ENCODE data around the gene CGB3. TPM values are rescaled to one million over a fixed set of nuclear protein-coding genes. Genes with fewer than 3 reads are reported as not detected.

Gene CGB3
- total RNA-seq, 2 experiments from 2014 or later, result not detected

DNA sequence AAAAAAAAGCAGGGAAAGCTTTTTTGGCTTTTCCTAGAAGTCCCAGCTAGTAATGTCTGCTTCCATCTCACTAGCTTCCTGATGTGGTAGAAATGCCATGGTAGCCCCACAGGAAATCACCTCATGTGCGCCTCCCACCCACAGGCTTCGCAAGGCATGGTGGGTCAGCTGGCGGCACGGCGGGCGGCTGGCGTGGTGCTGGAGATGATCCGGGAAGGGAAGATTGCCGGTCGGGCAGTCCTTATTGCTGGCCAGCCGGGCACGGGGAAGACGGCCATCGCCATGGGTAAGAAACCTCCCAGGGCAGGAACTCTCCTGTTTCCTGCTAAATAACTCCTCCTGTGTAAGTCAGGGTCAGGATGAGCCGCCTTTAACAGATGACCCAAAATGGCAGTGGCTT, 20.0 kb downstream of the CGB3 start:
- Mint-ChIP-seq H3K36me3 (ENCODE audit: low read depth) (peaks cover 30% of the 10 kb centered on the region), H3K4me1 (peaks cover 7% of the 10 kb centered on the region), H3K4me3 (no peak overlapping the region), H3K27me3 (no peaks in the 10 kb centered on the region), H3K27ac (no peak overlapping the region), H3K9me3 (no peaks in the 10 kb centered on the region)
- CTCF ChIA-PET, result interaction anchor here (0.5 to 1.2 kb wide), 2 partner anchors 11 to 789 kb away, joined by 3 to 6 read pairs; partner anchors contain the start of genes GYS1 and RUVBL2
- POLR2A ChIA-PET, result interaction anchor here (1.3 kb wide), 1 partner anchor 11 kb away, joined by 6 read pairs; the partner anchor contains the start of genes GYS1 and RUVBL2
- DNase-seq, result no peak

- ChIA-PET CTCF (interaction anchor here (0.5 to 6.7 kb wide), 26 partner anchors 10 to 676 kb away, joined by 3 to 52 read pairs (median 4); partner anchors contain the start of genes BAX, CGB2 and LHB), POLR2A (interaction anchor here (0.8 kb wide), 1 partner anchor 98 kb away, joined by 3 read pairs; no protein-coding TSS in a partner anchor)
- peak overlapping the region; percentile 19 for H3K27ac Mint-ChIP-seq
- H3K4me1 Mint-ChIP-seq, result peaks cover 29% of the 10 kb centered on the region
- H3K9me3 Mint-ChIP-seq, result no peaks in the 10 kb centered on the region
- no peaks in the 10 kb centered on the region for H3K27me3 Mint-ChIP-seq
- peaks cover 27% of the 10 kb centered on the region for H3K36me3 Mint-ChIP-seq (ENCODE audit: low read depth)
- no peak overlapping the region for H3K4me3 Mint-ChIP-seq
- DNase-seq, result peak; percentile 80
Measured at GRCh38 chr19:48999481-49000325, 24.4 kb downstream of the CGB3 start.

- Mint-ChIP-seq H3K27ac (peak overlapping the region; percentile 4), H3K27me3 (no peaks in the 10 kb centered on the region), H3K36me3 (ENCODE audit: low read depth) (peaks cover 22% of the 10 kb centered on the region), H3K9me3 (no peaks in the 10 kb centered on the region), H3K4me1 (peaks cover 37% of the 10 kb centered on the region), H3K4me3 (no peak overlapping the region)
- peak; percentile 71 for DNase-seq
- ChIA-PET POLR2A (no interaction called here), CTCF (interaction anchor here (0.6 to 6.7 kb wide), 12 partner anchors 11 to 409 kb away, joined by 3 to 52 read pairs (median 4); partner anchors contain the start of gene LHB)
Measured at GRCh38 chr19:48997972-48998371, 26.2 kb downstream of the CGB3 start.

- Mint-ChIP-seq H3K36me3 (ENCODE audit: low read depth) (peaks cover 27% of the 10 kb centered on the region), H3K9me3 (no peaks in the 10 kb centered on the region), H3K4me3 (peak overlapping the region; percentile 98), H3K4me1 (peaks cover 51% of the 10 kb centered on the region), H3K27ac (peak overlapping the region; percentile 95), H3K27me3 (no peaks in the 10 kb centered on the region)
- CTCF ChIA-PET, result interaction anchor here (0.6 to 3.4 kb wide), 49 partner anchors 8 to 646 kb away, joined by 3 to 103 read pairs (median 5); partner anchors contain the start of genes ALDH16A1, BAX, BCAT2 and FTL
- DNase-seq, result no peak
- POLR2A ChIA-PET, result interaction anchor here (0.6 to 2.7 kb wide), 23 partner anchors 10 to 650 kb away, joined by 3 to 16 read pairs (median 4); partner anchors contain the start of genes ALDH16A1, BAX, FTL and NUCB1
Measured at GRCh38 chr19:48994035-48994386, 30.1 kb downstream of the CGB3 start.

DNA sequence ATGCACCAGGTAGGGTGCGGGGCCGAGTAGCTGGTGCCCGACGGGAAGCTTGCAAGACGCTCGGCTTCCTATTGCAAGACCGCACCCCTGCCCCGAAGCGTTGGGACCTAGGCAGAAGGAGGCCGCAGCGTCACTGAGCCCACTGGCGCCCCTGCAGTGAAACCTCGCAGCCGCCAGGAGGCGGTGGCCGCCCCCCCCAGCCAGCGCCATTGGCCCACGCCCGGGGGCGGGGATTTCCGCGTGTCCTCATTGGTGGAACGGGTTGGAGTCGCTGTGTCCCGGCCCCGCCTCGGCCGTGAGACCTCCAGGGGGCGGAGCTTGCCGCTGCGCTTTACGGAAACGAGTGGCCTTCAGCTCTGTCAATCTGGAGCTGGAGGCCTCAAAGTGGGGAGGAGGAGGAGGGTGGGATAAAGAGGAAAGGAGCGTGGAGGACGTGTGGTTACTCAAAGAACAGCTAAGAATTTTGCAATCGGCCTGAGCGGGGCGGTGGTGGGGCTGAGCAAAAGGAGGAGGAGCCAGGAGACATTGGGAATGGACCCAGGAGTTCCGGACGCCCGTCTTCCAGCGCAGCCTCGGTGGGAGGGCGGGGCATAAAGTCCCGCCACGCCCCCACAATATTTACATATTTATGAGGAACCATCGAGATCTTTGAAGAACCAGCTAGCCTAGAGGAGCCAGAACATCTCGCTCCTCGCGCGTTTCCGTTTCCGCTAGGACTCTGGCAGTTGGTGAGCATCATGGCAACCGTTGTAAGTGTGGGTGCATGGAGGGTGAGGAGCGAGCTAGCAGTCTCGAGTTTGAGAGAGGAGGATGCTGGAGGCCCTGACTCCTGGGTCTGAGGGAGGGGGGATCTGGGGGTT, 30.7 kb downstream of the CGB3 start, which contains the start of the genes GYS1 and RUVBL2:
TSS of gene GYS1 (minus strand) at position 135 of the 860 bp plus-strand sequence. CDS start 197 bp downstream, outside the sequence.
TSS of gene RUVBL2 (plus strand) at position 713 of the 860 bp plus-strand sequence. CDS start at position 738, 25 bp downstream.
- POLR2A ChIA-PET, result interaction anchor here (0.6 to 2.7 kb wide), 28 partner anchors 9 to 650 kb away, joined by 3 to 16 read pairs (median 4); partner anchors contain the start of genes ALDH16A1, BAX, DHDH and FTL
- DNase-seq, result peak; percentile 99
- Mint-ChIP-seq H3K4me1 (peaks cover 51% of the 10 kb centered on the region), H3K4me3 (peak within 1 kb of the TSS; percentile 98), H3K27ac (peak within 1 kb of the TSS; percentile 95), H3K27me3 (no peaks in the 10 kb centered on the region), H3K9me3 (no peaks in the 10 kb centered on the region), H3K36me3 (ENCODE audit: low read depth) (peaks cover 31% of the 10 kb centered on the region)
- CTCF ChIA-PET, result interaction anchor here (0.6 to 3.4 kb wide), 83 partner anchors 9 to 685 kb away, joined by 3 to 103 read pairs (median 4); partner anchors contain the start of genes ALDH16A1, BAX, BCAT2 and CA11

DNA sequence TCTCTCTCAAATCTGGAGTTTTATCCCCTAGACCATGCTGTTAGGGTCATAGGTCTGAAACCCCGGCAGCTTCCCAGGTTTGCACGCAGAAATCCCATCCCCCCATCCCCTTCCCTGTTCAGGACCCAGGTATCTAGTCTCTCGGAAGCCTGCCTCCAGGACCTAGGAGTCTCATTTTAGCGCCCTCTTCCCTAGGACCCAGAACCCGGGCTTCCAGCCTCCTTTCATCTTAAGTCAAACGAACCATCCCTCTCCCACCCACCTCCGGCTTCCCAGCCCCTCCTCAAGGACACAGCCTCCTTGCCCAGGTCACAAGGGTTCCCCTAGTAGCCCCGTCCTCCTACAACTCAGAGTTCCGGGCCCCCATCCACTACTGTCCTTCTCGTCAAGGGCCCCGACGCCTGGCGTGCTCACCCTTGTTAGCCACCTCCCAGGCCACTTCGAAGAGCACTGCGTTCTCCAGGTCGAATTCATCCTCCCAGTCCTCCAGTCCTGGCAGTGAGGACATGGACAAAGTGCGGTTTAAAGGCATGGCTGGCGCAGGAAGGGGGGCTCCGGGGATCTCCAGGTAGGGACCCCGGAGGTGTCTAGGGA, 31.5 kb downstream of the CGB3 start:
- peaks cover 49% of the 10 kb centered on the region for H3K4me1 Mint-ChIP-seq
- H3K9me3 Mint-ChIP-seq, result no peaks in the 10 kb centered on the region
- CTCF ChIA-PET, result interaction anchor here (0.8 to 3.4 kb wide), 46 partner anchors 9 to 629 kb away, joined by 3 to 103 read pairs (median 5); partner anchors contain the start of genes BAX, CA11, CGB7 and DHDH
- POLR2A ChIA-PET, result interaction anchor here (0.8 to 2.7 kb wide), 21 partner anchors 9 to 649 kb away, joined by 3 to 16 read pairs (median 5); partner anchors contain the start of genes ALDH16A1, BAX, DHDH and FTL
- DNase-seq, result no peak
- no peaks in the 10 kb centered on the region for H3K27me3 Mint-ChIP-seq
- H3K4me3 Mint-ChIP-seq, result peak overlapping the region; percentile 98
- H3K27ac Mint-ChIP-seq, result peak overlapping the region; percentile 95
- H3K36me3 Mint-ChIP-seq (ENCODE audit: low read depth), result peaks cover 36% of the 10 kb centered on the region

DNA sequence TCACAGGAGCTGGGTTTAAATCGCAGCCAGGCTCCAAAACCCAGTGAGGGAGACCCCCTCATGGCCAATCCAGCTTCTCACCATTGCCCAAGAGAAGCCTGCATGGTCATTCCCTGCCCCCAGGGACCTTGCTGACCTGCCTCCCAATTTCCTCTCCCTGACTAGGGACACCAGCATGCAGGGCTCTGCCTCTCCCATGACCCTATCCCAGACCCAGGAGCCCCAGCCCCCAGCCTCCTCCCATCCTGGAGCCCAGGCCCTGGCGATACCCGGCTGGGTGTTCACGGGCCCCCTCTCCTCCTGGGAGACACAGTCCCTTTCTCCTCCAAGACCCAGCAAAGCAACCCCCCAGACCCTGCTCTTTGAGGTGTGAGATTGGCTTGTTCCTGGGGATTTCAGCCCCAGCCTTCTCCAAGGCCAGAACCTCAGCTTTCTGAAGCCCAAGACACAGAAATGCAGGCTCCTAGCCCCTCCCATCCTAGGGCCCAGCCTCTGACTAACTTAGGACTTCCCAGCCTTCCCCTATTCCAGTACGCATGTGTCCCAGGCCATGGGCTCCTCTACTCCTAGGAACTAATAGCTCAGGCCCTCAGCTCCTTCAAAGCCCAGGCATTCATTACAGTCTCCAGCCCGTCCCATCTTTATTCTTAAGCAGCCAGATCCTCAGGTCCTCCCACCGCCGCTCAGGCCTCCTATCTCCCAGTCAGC, 32.1 kb downstream of the CGB3 start:
- H3K27ac Mint-ChIP-seq, result peak overlapping the region; percentile 95
- ChIA-PET CTCF (interaction anchor here (1.0 to 3.4 kb wide), 12 partner anchors 9 to 209 kb away, joined by 3 to 103 read pairs (median 16); partner anchors contain the start of genes BAX, CGB7, LHB and NUCB1), POLR2A (interaction anchor here (0.9 to 2.7 kb wide), 10 partner anchors 12 to 120 kb away, joined by 3 to 16 read pairs (median 7); partner anchors contain the start of genes BAX, FTL and PPP1R15A)
- peak overlapping the region; percentile 98 for H3K4me3 Mint-ChIP-seq
- no peaks in the 10 kb centered on the region for H3K27me3 Mint-ChIP-seq
- H3K36me3 Mint-ChIP-seq (ENCODE audit: low read depth), result peaks cover 40% of the 10 kb centered on the region
- peaks cover 46% of the 10 kb centered on the region for H3K4me1 Mint-ChIP-seq
- no peaks in the 10 kb centered on the region for H3K9me3 Mint-ChIP-seq
- no peak for DNase-seq

DNA sequence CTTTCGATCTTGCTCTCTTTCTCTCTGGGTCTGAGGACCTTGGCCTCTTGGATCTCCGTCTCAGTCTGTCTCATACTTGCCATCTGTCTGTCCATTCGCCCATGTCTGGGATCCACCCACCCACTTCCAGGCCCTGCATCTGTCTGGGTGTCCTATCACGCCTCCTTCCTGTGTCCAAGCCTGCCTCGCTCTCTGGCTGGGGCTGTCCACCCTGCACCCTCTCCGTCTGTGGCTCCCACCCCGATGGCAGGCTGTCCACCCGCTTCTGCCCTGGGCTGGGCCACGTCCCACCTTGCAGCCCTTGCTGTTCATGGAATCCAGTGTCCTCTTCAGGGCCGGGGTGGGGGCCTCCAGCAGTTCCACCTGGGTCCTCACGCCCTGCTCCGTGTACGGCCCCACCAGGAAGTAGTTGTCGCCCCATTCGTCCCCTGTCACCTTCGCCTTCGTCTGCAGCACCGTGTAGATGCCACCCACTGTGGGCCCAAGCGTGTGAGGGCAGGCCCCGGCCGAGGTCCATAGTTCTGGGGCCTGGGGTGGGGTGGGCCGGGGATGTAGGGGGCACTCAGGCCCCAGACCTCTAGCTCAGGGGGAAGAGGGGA, 33.0 kb downstream of the CGB3 start:
- ChIA-PET POLR2A (interaction anchor here (1.3 to 1.4 kb wide), 2 partner anchors 12 to 29 kb away, joined by 3 read pairs; no protein-coding TSS in a partner anchor), CTCF (interaction anchor here (3.4 kb wide), 1 partner anchor 16 kb away, joined by 103 read pairs; no protein-coding TSS in a partner anchor)
- Mint-ChIP-seq H3K27me3 (no peaks in the 10 kb centered on the region), H3K27ac (no peak overlapping the region), H3K36me3 (ENCODE audit: low read depth) (peaks cover 39% of the 10 kb centered on the region), H3K9me3 (no peaks in the 10 kb centered on the region), H3K4me3 (no peak overlapping the region), H3K4me1 (peaks cover 43% of the 10 kb centered on the region)
- DNase-seq, result no peak

GRCh38 chr19:48990400-48990799, 33.7 kb downstream of the CGB3 start:
- CTCF ChIA-PET, result no interaction called here

DNA sequence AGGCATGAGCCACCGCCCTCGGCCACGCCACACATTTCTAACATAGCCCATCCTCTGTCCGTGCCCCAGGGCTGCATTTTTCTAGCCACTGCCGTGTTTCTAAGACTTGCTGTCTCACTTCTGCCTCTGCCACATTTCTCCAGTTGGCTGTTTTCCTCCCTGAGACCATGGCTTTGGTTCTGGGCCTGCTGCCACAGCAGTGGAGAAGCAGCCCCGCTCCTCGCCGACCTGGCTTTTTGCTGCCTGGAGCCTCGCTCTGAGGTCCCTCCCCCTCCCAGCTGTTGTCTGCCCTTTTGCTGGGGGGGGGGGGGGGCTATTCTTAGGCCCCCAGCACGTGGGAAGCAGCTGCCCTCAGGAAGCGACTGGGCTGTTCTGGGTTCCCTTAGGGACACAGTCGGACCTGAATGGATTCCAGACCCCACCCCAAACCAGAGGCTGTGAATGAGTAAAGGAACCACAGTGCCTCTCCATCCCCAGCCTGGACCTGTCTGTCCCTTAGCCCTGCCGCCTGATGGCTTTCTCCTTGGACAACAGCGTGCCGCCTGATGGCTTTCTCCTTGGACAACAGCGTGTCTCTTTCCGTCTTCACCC, 34.3 kb downstream of the CGB3 start:
- peaks cover 42% of the 10 kb centered on the region for H3K36me3 Mint-ChIP-seq (ENCODE audit: low read depth)
- CTCF ChIA-PET, result no interaction called here
- H3K27me3 Mint-ChIP-seq, result no peaks in the 10 kb centered on the region
- no peak for DNase-seq
- peaks cover 33% of the 10 kb centered on the region for H3K4me1 Mint-ChIP-seq
- H3K9me3 Mint-ChIP-seq, result no peaks in the 10 kb centered on the region
- H3K27ac Mint-ChIP-seq, result no peak overlapping the region
- POLR2A ChIA-PET, result no interaction called here
- no peak overlapping the region for H3K4me3 Mint-ChIP-seq

More at GRCh38 chr19:48990400-48990799, 33.7 kb downstream of the CGB3 start:
- Mint-ChIP-seq H3K27me3 (no peaks in the 10 kb centered on the region), H3K4me1 (peaks cover 39% of the 10 kb centered on the region), H3K36me3 (ENCODE audit: low read depth) (peaks cover 42% of the 10 kb centered on the region), H3K9me3 (no peaks in the 10 kb centered on the region), H3K27ac (no peak overlapping the region), H3K4me3 (no peak overlapping the region)
- POLR2A ChIA-PET, result interaction anchor here (1.4 kb wide), 1 partner anchor 28 kb away, joined by 3 read pairs; no protein-coding TSS in a partner anchor
- DNase-seq, result no peak

Data from activated CD4-positive, alpha-beta memory T cell treated with anti-CD3 and anti-CD28 coated beads, Interleukin-2, amount 10 ng/mL, durations not matched to agents 7 days and 5 days (primary cell).